BJ (cell line): ENCODE measurements around the gene IGFN1. TPM values are rescaled to one million over a fixed set of nuclear protein-coding genes. Genes with fewer than 3 reads are reported as not detected.

Source experiments
- CTCF ChIA-PET: fragments of 350-600 bp; formaldehyde crosslinking; extraction: SDS; loops from one replicate; lab custom pipeline; 2021; ENCODE audit warnings: antibody characterized with exemption, inconsistent platforms; lab: Yijun Ruan, JAX
- POLR2A ChIA-PET: fragments of 300-600 bp; sonication (Branson Sonifier 250); formaldehyde crosslinking; extraction: SDS; loops from one replicate; lab custom pipeline; 2021; ENCODE audit warnings: antibody characterized with exemption; lab: Charles Lee
- DNase-seq: peaks from one replicate; pipeline ENCODE4 v3.0.0-alpha.2; 2011; ENCODE audit warnings: low read depth
- H3K27me3 ChIP-seq: 2 replicates; pipeline ENCODE4 v1.6.0; 2011; ENCODE audit warnings: low read length; ENCODE audit not compliant: control insufficient read depth, insufficient read depth
- H3K36me3 ChIP-seq: 2 replicates; pipeline ENCODE4 v1.5.1; 2011; ENCODE audit warnings: low read length; ENCODE audit not compliant: control insufficient read depth, insufficient read depth
- H3K4me3 ChIP-seq: 2 replicates; pipeline ENCODE4 v1.5.1; 2011; ENCODE audit warnings: low read depth, mild to moderate bottlenecking, control low read depth, low read length
- CTCF ChIP-seq: IDR thresholded peaks from 2 replicates; pipeline ENCODE4 v1.5.1; 2011; ENCODE audit warnings: low read depth, mild to moderate bottlenecking, control low read depth, inconsistent platforms, low read length, moderate library complexity; ENCODE audit not compliant: insufficient read depth
- polyA plus RNA-seq: library from polyadenylated mRNA; depleted of rRNA; stranded (reverse); fragments of >200 nt; gene quantifications from 2 replicates; pipeline ENCODE4 v1.2.3, GENCODE V29; 2011

The IGFN1 gene
- polyA plus RNA-seq, 1 experiment, result not detected

- no peak for DNase-seq
- POLR2A ChIA-PET, result no interaction called here
- H3K27me3 ChIP-seq, result no peaks in the 10 kb centered on the region; the same call in 1 of the 2 replicates
- H3K36me3 ChIP-seq, result no peaks in the 10 kb centered on the region
- H3K4me3 ChIP-seq, result no peak overlapping the region
- CTCF ChIA-PET, result interaction anchor here (0.6 kb wide), 1 partner anchor 11 kb away, joined by 3 read pairs; no protein-coding TSS in a partner anchor
- TF ChIP-seq CTCF, result no peak
These were observed 9.3 kb upstream of the IGFN1 start for GRCh38 chr1:201181323-201181722.

GRCh38 chr1:201181726-201182125 is 8.9 kb upstream of the IGFN1 start:
- Histone ChIP-seq H3K27me3 (no peaks in the 10 kb centered on the region; the same call in 1 of the 2 replicates), H3K36me3 (no peaks in the 10 kb centered on the region), H3K4me3 (no peak overlapping the region)
- TF ChIP-seq CTCF, result no peak
- CTCF ChIA-PET, result interaction anchor here (0.6 kb wide), 1 partner anchor 11 kb away, joined by 3 read pairs; no protein-coding TSS in a partner anchor
- POLR2A ChIA-PET, result interaction anchor here (0.6 kb wide), 1 partner anchor 83 kb away, joined by 3 read pairs; no protein-coding TSS in a partner anchor
- DNase-seq, result no peak

GRCh38 chr1:201183209-201183608 is 7.4 kb upstream of the IGFN1 start:
- no peak for DNase-seq
- no peaks in the 10 kb centered on the region for H3K36me3 ChIP-seq
- POLR2A ChIA-PET, result no interaction called here
- H3K27me3 ChIP-seq, result no peaks in the 10 kb centered on the region; the same call in none of the 2 replicates
- CTCF ChIA-PET, result interaction anchor here (1.7 to 2.1 kb wide), 2 partner anchors 41 to 97 kb away, joined by 7 to 10 read pairs; no protein-coding TSS in a partner anchor
- H3K4me3 ChIP-seq, result no peak overlapping the region
- no peak for TF ChIP-seq CTCF

GRCh38 chr1:201183753-201184152 is 6.9 kb upstream of the IGFN1 start:
- ChIA-PET POLR2A (no interaction called here), CTCF (interaction anchor here (0.8 to 2.1 kb wide), 6 partner anchors 12 to 98 kb away, joined by 3 to 10 read pairs (median 3); partner anchors contain the start of gene TMEM9)

More at GRCh38 chr1:201183753-201184152, 6.9 kb upstream of the IGFN1 start:
- no peak for DNase-seq
- Histone ChIP-seq H3K4me3 (no peak overlapping the region), H3K27me3 (no peaks in the 10 kb centered on the region; the same call in none of the 2 replicates), H3K36me3 (no peaks in the 10 kb centered on the region)
- TF ChIP-seq CTCF, result no peak
